H1 (cell line): ENCODE data around the gene PPP1R1B. TPM values are rescaled to one million over a fixed set of nuclear protein-coding genes. Genes with fewer than 3 reads are reported as not detected.

Experiments used
- CTCF ChIA-PET: fragments of 300-600 bp; sonication (Branson Sonifier 250); formaldehyde crosslinking; loops from one replicate; lab custom pipeline; 2021; ENCODE audit not compliant: partially characterized antibody; lab: Charles Lee
- POLR2A ChIA-PET: fragments of 300-600 bp; sonication (Branson Sonifier 250); formaldehyde crosslinking; loops from one replicate; lab custom pipeline; 2021; ENCODE audit warnings: inconsistent platforms; ENCODE audit not compliant: partially characterized antibody; lab: Charles Lee
- DNase-seq, 2 experiments: peaks; one replicate each; pipeline versions ENCODE4 v3.0.0 to v3.0.0-alpha.2; 2010 to 2022; ENCODE audit warnings: low spot score in 2 of 2, low read depth in 1 of 2, mixed read lengths in 1 of 2
- FAIRE-seq: peaks from 2 replicates; lab custom pipeline; 2011; peaks lifted over from hg19 to GRCh38; lab: Jason Lieb, UNC
- H2AFZ ChIP-seq: 2 replicates; pipeline ENCODE4 v1.8.1; 2012; ENCODE audit warnings: low read length, inconsistent platforms
- H2AK5ac ChIP-seq: 2 replicates; pipeline ENCODE4 v1.6.1; 2013; ENCODE audit warnings: low read depth, low read length
- H2BK120ac ChIP-seq: replicated peaks from 2 replicates; pipeline ENCODE3; 2013; ENCODE audit warnings: low read depth, low read length, inconsistent platforms
- H2BK12ac ChIP-seq: 2 replicates; pipeline ENCODE4 v1.6.1; 2013; ENCODE audit warnings: low read depth, low read length
- H2BK15ac ChIP-seq: 2 replicates; pipeline ENCODE4 v1.6.1; 2013; ENCODE audit warnings: low read length
- H2BK20ac ChIP-seq: 2 replicates; pipeline ENCODE4 v1.6.1; 2013; ENCODE audit warnings: low read length
- H2BK5ac ChIP-seq: 2 replicates; pipeline ENCODE4 v1.6.1; 2013; ENCODE audit warnings: low read depth, low read length
- H3K14ac ChIP-seq: 2 replicates; pipeline ENCODE4 v1.6.1; 2013; ENCODE audit warnings: inconsistent platforms; ENCODE audit not compliant: insufficient read length
- H3K18ac ChIP-seq: 2 replicates; pipeline ENCODE4 v1.6.1; 2013; ENCODE audit warnings: low read length; ENCODE audit errors: extremely low read depth
- H3K23ac ChIP-seq: 2 replicates; pipeline ENCODE4 v1.6.1; 2013; ENCODE audit warnings: inconsistent platforms; ENCODE audit not compliant: insufficient read length
- H3K23me2 ChIP-seq: 2 replicates; pipeline ENCODE4 v1.6.1; 2013; ENCODE audit warnings: low read depth, low read length
- H3K27ac ChIP-seq: 2 replicates; pipeline ENCODE4 v1.6.1; 2011; ENCODE audit warnings: low read depth, low read length, inconsistent platforms
- H3K27me3 ChIP-seq, 4 experiments: replicated peaks in 1 of 4; 1 replicate in 1 of 4; 2 replicates in 3 of 4; pipeline versions ENCODE4 v1.6.1 to v1.8.1; 2011 to 2013; ENCODE audit warnings: low read length in 3 of 4, mild to moderate bottlenecking in 3 of 4, inconsistent platforms in 2 of 4, mixed read lengths in 2 of 4, moderate library complexity in 1 of 4; ENCODE audit not compliant: control insufficient read depth in 3 of 4, insufficient read depth in 3 of 4; ENCODE audit errors: extremely low read depth in 1 of 4
- H3K36me3 ChIP-seq, 4 experiments: 2 replicates each; pipeline versions ENCODE4 v1.6.1 to v1.8.1; 2011 to 2013; ENCODE audit warnings: mild to moderate bottlenecking in 4 of 4, low read length in 3 of 4, moderate library complexity in 2 of 4, control low read depth in 1 of 4, inconsistent platforms in 1 of 4; ENCODE audit not compliant: insufficient read depth in 4 of 4, control insufficient read depth in 2 of 4
- H3K4ac ChIP-seq: replicated peaks from 2 replicates; pipeline ENCODE3; 2013; ENCODE audit warnings: low read length, low read depth, mixed read lengths, inconsistent platforms; ENCODE audit not compliant: insufficient read length
- H3K4me1 ChIP-seq, 4 experiments: replicated peaks in 1 of 4; 1 replicate in 1 of 4; 2 replicates in 3 of 4; pipeline versions ENCODE4 v1.6.1 to v1.8.1; 2011 to 2013; ENCODE audit warnings: low read length in 3 of 4, inconsistent platforms in 2 of 4, mixed read lengths in 1 of 4; ENCODE audit not compliant: insufficient read depth in 4 of 4, control insufficient read depth in 3 of 4
- H3K4me2 ChIP-seq, 2 experiments: 2 replicates each; pipeline versions ENCODE4 v1.6.1 to v1.8.1; 2011 to 2013; ENCODE audit warnings: low read depth in 2 of 2, low read length in 2 of 2, control low read depth in 1 of 2, inconsistent platforms in 1 of 2, mild to moderate bottlenecking in 1 of 2; ENCODE audit not compliant: insufficient read depth in 1 of 2
- H3K4me3 ChIP-seq, 4 experiments: fragments of 200-600, 300-600 bp in 1 of 4; sonication (generic), shearing (Covaris generic), sonication (Bioruptor Twin) in 1 of 4; 2 replicates each; pipeline versions ENCODE4 v1.5.1 to v1.8.1; 2011 to 2016; ENCODE audit warnings: low read length in 4 of 4, low read depth in 3 of 4, control low read depth in 2 of 4, inconsistent platforms in 2 of 4, mild to moderate bottlenecking in 2 of 4, mixed read lengths in 1 of 4, moderate library complexity in 1 of 4; ENCODE audit not compliant: insufficient read depth in 2 of 4; ENCODE audit errors: extremely low read depth in 1 of 4
- H3K56ac ChIP-seq: replicated peaks from 2 replicates; pipeline ENCODE3; 2013; ENCODE audit warnings: low read depth, mild to moderate bottlenecking, mixed read lengths, low read length, inconsistent platforms; ENCODE audit not compliant: insufficient read length
- H3K79me1 ChIP-seq: 2 replicates; pipeline ENCODE4 v1.6.1; 2013; ENCODE audit warnings: low read depth, low read length, control low read depth
- H3K79me2 ChIP-seq, 2 experiments: 2 replicates each; pipeline versions ENCODE4 v1.6.1 to v1.8.1; 2012 to 2013; ENCODE audit warnings: low read length in 2 of 2, mild to moderate bottlenecking in 2 of 2, inconsistent platforms in 1 of 2; ENCODE audit not compliant: insufficient read depth in 2 of 2, control insufficient read depth in 1 of 2
- H3K9ac ChIP-seq, 4 experiments: replicated peaks in 1 of 4; 1 replicate in 1 of 4; 2 replicates in 3 of 4; pipeline versions ENCODE4 v1.6.1 to v1.8.1; 2011 to 2013; ENCODE audit warnings: low read depth in 3 of 4, low read length in 3 of 4, control low read depth in 2 of 4, mild to moderate bottlenecking in 2 of 4, moderate library complexity in 2 of 4, inconsistent platforms in 1 of 4; ENCODE audit errors: extremely low read depth in 1 of 4
- H3K9me3 ChIP-seq, 2 experiments: 2 replicates each; pipeline versions ENCODE4 v1.6.1 to v1.8.1; 2012 to 2013; ENCODE audit warnings: mild to moderate bottlenecking in 2 of 2, moderate library complexity in 2 of 2, control low read depth in 1 of 2, inconsistent platforms in 1 of 2, low read depth in 1 of 2, low read length in 1 of 2, mixed read lengths in 1 of 2; ENCODE audit not compliant: insufficient read depth in 2 of 2
- H4K20me1 ChIP-seq, 2 experiments: replicated peaks in 1 of 2; 2 replicates each; pipeline versions ENCODE3 to v1.8.1; 2011 to 2013; ENCODE audit warnings: inconsistent platforms in 2 of 2, low read length in 2 of 2, mild to moderate bottlenecking in 1 of 2; ENCODE audit not compliant: insufficient read depth in 2 of 2, control insufficient read depth in 1 of 2
- H4K5ac ChIP-seq: 2 replicates; pipeline ENCODE4 v1.6.1; 2013; ENCODE audit warnings: low read length, low read depth, mixed read lengths, inconsistent platforms; ENCODE audit not compliant: insufficient read length
- H4K8ac ChIP-seq: 2 replicates; pipeline ENCODE4 v1.8.0; 2013; ENCODE audit warnings: mild to moderate bottlenecking, moderate library complexity, low read length, inconsistent platforms; ENCODE audit not compliant: insufficient read depth; ENCODE audit errors: extremely low read depth
- H4K91ac ChIP-seq: replicated peaks from 2 replicates; pipeline ENCODE3; 2013; ENCODE audit warnings: low read length, mixed read lengths, inconsistent platforms; ENCODE audit not compliant: insufficient read length
- CHD2 ChIP-seq: IDR thresholded peaks from 2 replicates; pipeline ENCODE4 v1.6.1; 2012; ENCODE audit warnings: low read length, improper control_type of control experiment
- JUND ChIP-seq: IDR thresholded peaks from 2 replicates; pipeline ENCODE4 v1.6.1; 2011; ENCODE audit warnings: mild to moderate bottlenecking, improper control_type of control experiment, low read length
- KDM4A ChIP-seq: IDR thresholded peaks from one replicate; pipeline ENCODE4 v1.7.1; 2012; ENCODE audit warnings: low read depth, mild to moderate bottlenecking, moderate library complexity, low read length, inconsistent platforms; ENCODE audit not compliant: severe bottlenecking
- RNF2 ChIP-seq: fragments of 200-900, 300-1000 bp; sonication (generic); IDR thresholded peaks from 2 replicates; pipeline ENCODE4 v1.7.1; 2016; ENCODE audit warnings: borderline replicate concordance, low read depth, mild to moderate bottlenecking, antibody characterized with exemption, low read length; ENCODE audit not compliant: poor library complexity, severe bottlenecking; ENCODE audit errors: missing control alignments
- SP2 ChIP-seq: IDR thresholded peaks from 2 replicates; pipeline ENCODE4 v1.6.1; 2012; ENCODE audit warnings: mild to moderate bottlenecking, low read length, inconsistent platforms
- SP4 ChIP-seq: IDR thresholded peaks from 2 replicates; pipeline ENCODE4 v1.6.1; 2012; ENCODE audit warnings: low read length, inconsistent platforms
- YY1 ChIP-seq: IDR thresholded peaks from 2 replicates; pipeline ENCODE4 v1.6.1; 2011; ENCODE audit warnings: low read depth, mild to moderate bottlenecking, low read length
- WGBS, 2 experiments: shearing (Covaris generic) in 1 of 2; methylation state at CpG; one replicate each; pipeline versions ENCODE4 v1.1.6 to v1.1.7; 2013 to 2015; ENCODE audit warnings: low lambda C conversion rate in 2 of 2, mixed read lengths in 2 of 2, inconsistent platforms in 1 of 2, low coverage in 1 of 2, missing lambda C conversion rate in 1 of 2; ENCODE audit not compliant: insufficient replicate concordance in 2 of 2, insufficient coverage in 1 of 2, insufficient read length in 1 of 2; ENCODE audit errors: extremely low coverage in 1 of 2, missing lambda C conversion rate in 1 of 2; 5-methylcytosine and 5-hydroxymethylcytosine counted together
- polyA plus RNA-seq, 7 experiments: library from polyadenylated mRNA; depleted of rRNA in 3 of 7; stranded (reverse) in 5 of 7; unstranded in 2 of 7; fragments of >200 nt in 5 of 7; fragments of 200-250 nt in 2 of 7; gene quantifications; 1 replicate in 5 of 7; 2 replicates in 1 of 7; 4 replicates in 1 of 7; pipeline versions ENCODE4 v1.2.1 to v1.2.3, GENCODE V29; 2011 to 2013; ENCODE audit warnings: missing spikeins in 2 of 7, mixed read lengths in 2 of 7
- total RNA-seq: library from RNA; stranded (reverse); fragmentation: NEBNext Ultra II Directional; extraction: Animal tissue kit (Norgen Biotek cat#: 25700); gene quantifications from 2 replicates; pipeline ENCODE4 v1.2.1, GENCODE V29; 2021
- TF ChIP-seq, protein P1 (sequence below): IDR thresholded peaks from 2 replicates; pipeline ENCODE4 v1.6.1; 2012; ENCODE audit warnings: low read length, inconsistent platforms

Gene PPP1R1B
- total and polyA plus RNA-seq, 2 of the 8 experiments (the other 6 are each of a cell fraction or from before 2014, with no cell fraction given), result 10.7 to 22.3 TPM

GRCh38 chr17:39664581-39665561 is 38.1 kb downstream of the PPP1R1B start, which contains the start of gene TCAP:
Gene TCAP, plus strand, starts transcription at chr17:39665349. Its CDS starts 11 bp downstream, at chr17:39665360.
- Histone ChIP-seq H3K18ac (peak within 1 kb of the TSS; percentile 65), H3K4me1 (peaks cover 0 to 48% (median 43%) of the 10 kb centered on the region in 4 experiments; a peak in 6 of 7 replicates), H3K27ac (peak within 1 kb of the TSS; percentile 26; the same call in 1 of the 2 replicates), H3K79me1 (no peaks in the 10 kb centered on the region), H4K8ac (no peak within 1 kb of the TSS; the same call in none of the 2 replicates), H2BK120ac (no peak within 1 kb of the TSS), H3K23ac (peak within 1 kb of the TSS; percentile 6), H2BK20ac (peak within 1 kb of the TSS; percentile 95), H4K20me1 (no peaks in the 10 kb centered on the region), H2AK5ac (peak within 1 kb of the TSS; percentile 66), H4K91ac (peak within 1 kb of the TSS; percentile 92), H3K56ac (no peak within 1 kb of the TSS), H2BK12ac (peak within 1 kb of the TSS; percentile 75; the same call in 1 of the 2 replicates), H3K4me2 (peak within 1 kb of the TSS; percentile 54 to 67), H4K5ac (no peak within 1 kb of the TSS), H3K23me2 (peaks cover 11% of the 10 kb centered on the region; the same call in 1 of the 2 replicates), H3K4ac (peak within 1 kb of the TSS; percentile 89), H3K14ac (no peak within 1 kb of the TSS), H3K4me3 (peak within 1 kb of the TSS in 1 of 4 experiments; percentile 50; a peak in 2 of 8 replicates), H2AFZ (no peak within 1 kb of the TSS), H3K27me3 (peaks cover 0 to 20% (median 6%) of the 10 kb centered on the region in 4 experiments; a peak in 4 of 7 replicates), H3K9ac (no peak within 1 kb of the TSS; a peak in 2 of 7 replicates), H2BK15ac (peak within 1 kb of the TSS; percentile 98; the same call in 1 of the 2 replicates), H3K9me3 (no peaks in the 10 kb centered on the region), H3K79me2 (no peaks in the 10 kb centered on the region), H3K36me3 (peaks cover 0 to 9% (median 2%) of the 10 kb centered on the region in 4 experiments; a peak in 3 of 8 replicates), H2BK5ac (peak within 1 kb of the TSS; percentile 79; the same call in 1 of the 2 replicates)
- 78% methylated on average over 14 of the region's 15 CpGs; no CpG with 5 or more reads in 1 of the 2 experiments for WGBS, 2 experiments
- CTCF ChIA-PET, result interaction anchor here (0.6 to 52.4 kb wide), 10 partner anchors 9 to 785 kb away, joined by 3 to 1885 read pairs (median 4); partner anchors contain the start of genes MIEN1, PGAP3, PPP1R1B and STARD3
- FAIRE-seq (no peak), DNase-seq (no peak)
- POLR2A ChIA-PET, result interaction anchor here (0.6 to 32.5 kb wide), 7 partner anchors 11 to 75 kb away, joined by 3 to 708 read pairs (median 5); partner anchors contain the start of genes ERBB2, PGAP3 and PPP1R1B
- no peak for TF ChIP-seq JUND
- TF ChIP-seq YY1, result no peak
- no peak for TF ChIP-seq KDM4A
- TF ChIP-seq RNF2, result no peak
- TF ChIP-seq SP2, result no peak
- no peak for TF ChIP-seq SP4
- TF ChIP-seq, protein P1, sequence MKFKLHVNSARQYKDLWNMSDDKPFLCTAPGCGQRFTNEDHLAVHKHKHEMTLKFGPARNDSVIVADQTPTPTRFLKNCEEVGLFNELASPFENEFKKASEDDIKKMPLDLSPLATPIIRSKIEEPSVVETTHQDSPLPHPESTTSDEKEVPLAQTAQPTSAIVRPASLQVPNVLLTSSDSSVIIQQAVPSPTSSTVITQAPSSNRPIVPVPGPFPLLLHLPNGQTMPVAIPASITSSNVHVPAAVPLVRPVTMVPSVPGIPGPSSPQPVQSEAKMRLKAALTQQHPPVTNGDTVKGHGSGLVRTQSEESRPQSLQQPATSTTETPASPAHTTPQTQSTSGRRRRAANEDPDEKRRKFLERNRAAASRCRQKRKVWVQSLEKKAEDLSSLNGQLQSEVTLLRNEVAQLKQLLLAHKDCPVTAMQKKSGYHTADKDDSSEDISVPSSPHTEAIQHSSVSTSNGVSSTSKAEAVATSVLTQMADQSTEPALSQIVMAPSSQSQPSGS, result no peak
- no peak for TF ChIP-seq CHD2
